Neutrophil (primary cell): ENCODE measurements around the gene ARHGEF7.

Experiments used
- H3K27ac ChIP-seq: fragments of 200-600 bp; sonication (generic); 2 replicates; pipeline ENCODE4 v1.5.1; 2016; ENCODE audit warnings: mild to moderate bottlenecking, moderate library complexity
- H3K27me3 ChIP-seq: fragments of 200-600 bp; sonication (generic); 2 replicates; pipeline ENCODE4 v1.6.0; 2016; ENCODE audit warnings: mild to moderate bottlenecking
- H3K36me3 ChIP-seq: fragments of 200-600 bp; sonication (generic); 2 replicates; pipeline ENCODE4 v1.5.1; 2017
- H3K4me1 ChIP-seq, 2 experiments: fragments of 200-600 bp in 1 of 2; sonication (generic) in 1 of 2; 1 replicate in 1 of 2; 2 replicates in 1 of 2; pipeline versions ENCODE4 v1.5.1 to v1.6.1; 2013 to 2016; ENCODE audit warnings: low read depth in 1 of 2, low read length in 1 of 2, mild to moderate bottlenecking in 1 of 2, moderate library complexity in 1 of 2; ENCODE audit not compliant: control insufficient read depth in 1 of 2, insufficient read depth in 1 of 2
- H3K4me3 ChIP-seq, 2 experiments: fragments of 200-600 bp in 1 of 2; sonication (generic) in 1 of 2; 1 replicate in 1 of 2; 2 replicates in 1 of 2; pipeline ENCODE4 v1.5.1; 2013 to 2016; ENCODE audit warnings: low read depth in 1 of 2, low read length in 1 of 2, mild to moderate bottlenecking in 1 of 2, moderate library complexity in 1 of 2
- H3K9me3 ChIP-seq: fragments of 200-600 bp; sonication (generic); 2 replicates; pipeline ENCODE4 v1.5.1; 2016
- CTCF ChIP-seq: fragments of 200-600 bp; sonication (generic); IDR thresholded peaks from 2 replicates; pipeline ENCODE4 v1.5.1; 2016; ENCODE audit warnings: antibody characterized with exemption

Gene ARHGEF7

GRCh38 chr13:111212517-111212873 is 97.4 kb downstream of the ARHGEF7 start:
- TF ChIP-seq CTCF: no peak
- Histone ChIP-seq H3K36me3 (peaks cover under 1% of the 10 kb centered on the region), H3K4me3 (no peak overlapping the region), H3K27ac (no peak overlapping the region), H3K27me3 (no peaks in the 10 kb centered on the region), H3K4me1 (peaks cover 7% of the 10 kb centered on the region in 2 experiments), H3K9me3 (no peaks in the 10 kb centered on the region)

GRCh38 chr13:111213964-111214726 is 99.0 kb downstream of the ARHGEF7 start:
- no peaks in the 10 kb centered on the region for H3K9me3 ChIP-seq
- H3K27ac ChIP-seq: peak overlapping the region; percentile 16
- peaks cover 5% of the 10 kb centered on the region for H3K36me3 ChIP-seq

GRCh38 chr13:111215081-111216047 is 100.3 kb downstream of the ARHGEF7 start:
- no peak for TF ChIP-seq CTCF
- no peaks in the 10 kb centered on the region for H3K9me3 ChIP-seq
- H3K27ac ChIP-seq: no peak overlapping the region
- H3K4me1 ChIP-seq: peaks cover 7% of the 10 kb centered on the region in 2 experiments
- no peak overlapping the region for H3K4me3 ChIP-seq
- H3K27me3 ChIP-seq: no peaks in the 10 kb centered on the region
- peaks cover 13% of the 10 kb centered on the region for H3K36me3 ChIP-seq

More at GRCh38 chr13:111213964-111214726, 99.0 kb downstream of the ARHGEF7 start:
- Histone ChIP-seq H3K4me3 (no peak overlapping the region), H3K4me1 (peaks cover 7% of the 10 kb centered on the region in 2 experiments), H3K27me3 (no peaks in the 10 kb centered on the region)
- no peak for TF ChIP-seq CTCF

GRCh38 chr13:111216166-111216960 is 101.3 kb downstream of the ARHGEF7 start:
- Histone ChIP-seq H3K9me3 (no peaks in the 10 kb centered on the region), H3K27ac (no peak overlapping the region), H3K27me3 (no peaks in the 10 kb centered on the region), H3K4me3 (no peak overlapping the region), H3K36me3 (peaks cover 17% of the 10 kb centered on the region), H3K4me1 (peaks cover 7% of the 10 kb centered on the region in 2 experiments)
- TF ChIP-seq CTCF: no peak

GRCh38 chr13:111217641-111218040 is 102.5 kb downstream of the ARHGEF7 start:
- Histone ChIP-seq H3K9me3 (no peaks in the 10 kb centered on the region), H3K36me3 (peaks cover 22% of the 10 kb centered on the region), H3K27ac (no peak overlapping the region), H3K27me3 (no peaks in the 10 kb centered on the region), H3K4me3 (no peak overlapping the region), H3K4me1 (peaks cover 7% of the 10 kb centered on the region in 2 experiments)
- TF ChIP-seq CTCF: no peak
